NCI-H2107 treated with DMSO at 0.1 percent for 48 hours (cell line): ENCODE measurements around the gene KLHL21.

Experiments
- DNase-seq: peaks from one replicate; lab custom pipeline; 2025; ENCODE audit not compliant: unreplicated experiment; lab: John Stamatoyannopoulos, UW

Gene KLHL21

GRCh38 chr1:6554907-6555778 lies 47.5 kb downstream of the KLHL21 start, which contains the start of gene TAS1R1:
TAS1R1 (plus strand) TSS chr1:6555307; CDS start chr1:6555374, 67 bp downstream.
- no peak for DNase-seq

GRCh38 chr1:6554031-6554906 lies 48.4 kb downstream of the KLHL21 start, which contains the start of gene NOL9:
NOL9 (minus strand) TSS chr1:6554513; CDS start chr1:6554502, 11 bp downstream.
- DNase-seq = peak; percentile 4

- DNase-seq = no peak
These were observed 55.4 kb downstream of the KLHL21 start for GRCh38 chr1:6547301-6547700.

GRCh38 chr1:6546326-6546725 lies 56.3 kb downstream of the KLHL21 start:
- no peak for DNase-seq

DNA sequence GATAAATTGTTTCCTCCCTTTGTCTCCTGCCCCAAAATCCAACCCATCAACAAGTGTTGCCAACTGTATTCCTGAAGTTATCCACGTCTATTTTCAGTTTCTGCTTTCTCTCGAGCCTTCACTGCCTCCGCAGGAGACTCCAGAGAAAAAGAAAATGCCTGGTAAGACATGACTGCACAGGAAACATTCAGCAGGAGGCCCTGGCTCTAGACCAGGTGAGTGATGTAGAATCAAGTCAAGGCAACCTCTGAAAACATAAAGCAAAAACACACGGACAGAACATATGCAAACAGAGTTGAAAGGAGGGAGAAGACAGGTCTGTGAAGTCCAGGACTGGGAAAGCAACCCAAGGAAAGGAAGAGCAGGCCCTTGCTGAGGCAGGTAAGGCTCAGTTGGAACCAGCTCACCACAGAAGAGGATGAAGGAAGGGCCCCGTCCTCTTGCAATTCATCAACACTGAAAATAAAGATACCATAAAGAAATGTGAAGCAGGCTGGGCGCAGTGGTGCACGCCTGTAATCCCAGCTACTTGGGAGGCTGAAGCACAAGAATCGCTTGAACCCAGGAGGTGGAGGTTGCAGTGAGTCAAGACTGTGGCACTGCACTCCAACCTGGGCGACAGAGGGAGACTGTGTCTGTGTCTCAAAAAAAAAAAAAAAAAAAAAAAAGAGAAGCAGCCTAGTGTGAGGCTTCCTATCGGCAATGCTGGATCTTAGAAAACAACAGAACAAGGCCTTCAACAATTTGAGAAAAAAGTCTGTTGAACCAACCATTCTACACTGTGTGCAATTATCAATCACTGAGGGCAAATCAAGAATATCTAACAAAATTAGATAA lies 57.2 kb downstream of the KLHL21 start:
- no peak for DNase-seq

DNA sequence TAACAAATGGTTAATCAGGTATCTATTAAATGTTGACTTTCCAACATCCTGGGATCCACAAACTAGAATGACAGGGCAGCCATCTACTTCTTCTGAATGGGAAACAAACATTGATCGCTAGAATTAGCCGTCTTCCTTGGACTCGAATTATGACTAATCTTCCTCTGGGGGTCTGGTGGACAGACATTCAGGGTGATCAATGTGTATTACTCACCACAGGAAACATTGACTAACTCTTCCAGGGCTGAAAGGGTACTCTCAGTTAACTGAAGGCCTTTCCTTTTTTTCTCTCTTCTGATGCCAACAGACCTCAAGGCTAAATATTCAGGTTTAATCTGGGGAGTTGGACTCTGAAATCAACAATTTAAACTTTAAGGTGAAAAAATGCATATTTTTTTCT lies 57.8 kb downstream of the KLHL21 start:
- no peak for DNase-seq
